ENCODE data around the gene ABLIM2. TPM values are rescaled to one million over a fixed set of nuclear protein-coding genes. Genes with fewer than 3 reads are reported as not detected.

Gene ABLIM2
- total and polyA plus RNA-seq, 2 experiments from 2014 or later, result 1.5 to 4.3 TPM

DNA sequence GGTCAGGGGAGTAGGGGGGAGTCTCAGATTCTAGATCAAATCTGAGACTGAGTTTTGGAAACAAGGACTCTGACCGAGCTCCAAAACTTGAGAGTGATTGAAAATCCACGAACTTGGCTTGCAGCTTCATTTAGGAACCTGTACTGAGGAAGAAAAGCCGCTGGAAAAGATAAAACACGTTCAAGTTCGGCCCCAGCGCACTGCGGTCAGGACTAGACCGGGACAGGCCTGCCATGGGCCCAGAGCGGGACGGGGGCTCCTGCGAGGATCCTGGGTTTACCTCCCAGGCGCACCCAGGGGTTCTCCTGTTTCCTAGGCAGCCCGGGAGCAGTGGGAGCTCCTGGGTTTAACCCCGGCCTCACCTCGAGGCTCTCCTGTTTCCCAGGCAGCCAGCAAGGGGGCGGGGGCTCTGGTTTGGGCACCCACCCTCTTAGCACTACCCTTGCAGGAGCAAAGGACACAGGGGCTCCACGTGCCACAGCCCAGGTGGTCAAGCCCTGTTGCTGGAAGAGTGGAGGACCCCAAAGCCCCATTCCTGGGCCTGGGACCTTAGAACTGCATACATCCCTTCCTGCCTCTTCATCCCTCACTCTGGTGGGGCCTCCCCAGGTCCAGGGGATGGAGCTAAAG is 74.5 kb downstream of the ABLIM2 start (continued):
- TF ChIP-seq, protein P1, sequence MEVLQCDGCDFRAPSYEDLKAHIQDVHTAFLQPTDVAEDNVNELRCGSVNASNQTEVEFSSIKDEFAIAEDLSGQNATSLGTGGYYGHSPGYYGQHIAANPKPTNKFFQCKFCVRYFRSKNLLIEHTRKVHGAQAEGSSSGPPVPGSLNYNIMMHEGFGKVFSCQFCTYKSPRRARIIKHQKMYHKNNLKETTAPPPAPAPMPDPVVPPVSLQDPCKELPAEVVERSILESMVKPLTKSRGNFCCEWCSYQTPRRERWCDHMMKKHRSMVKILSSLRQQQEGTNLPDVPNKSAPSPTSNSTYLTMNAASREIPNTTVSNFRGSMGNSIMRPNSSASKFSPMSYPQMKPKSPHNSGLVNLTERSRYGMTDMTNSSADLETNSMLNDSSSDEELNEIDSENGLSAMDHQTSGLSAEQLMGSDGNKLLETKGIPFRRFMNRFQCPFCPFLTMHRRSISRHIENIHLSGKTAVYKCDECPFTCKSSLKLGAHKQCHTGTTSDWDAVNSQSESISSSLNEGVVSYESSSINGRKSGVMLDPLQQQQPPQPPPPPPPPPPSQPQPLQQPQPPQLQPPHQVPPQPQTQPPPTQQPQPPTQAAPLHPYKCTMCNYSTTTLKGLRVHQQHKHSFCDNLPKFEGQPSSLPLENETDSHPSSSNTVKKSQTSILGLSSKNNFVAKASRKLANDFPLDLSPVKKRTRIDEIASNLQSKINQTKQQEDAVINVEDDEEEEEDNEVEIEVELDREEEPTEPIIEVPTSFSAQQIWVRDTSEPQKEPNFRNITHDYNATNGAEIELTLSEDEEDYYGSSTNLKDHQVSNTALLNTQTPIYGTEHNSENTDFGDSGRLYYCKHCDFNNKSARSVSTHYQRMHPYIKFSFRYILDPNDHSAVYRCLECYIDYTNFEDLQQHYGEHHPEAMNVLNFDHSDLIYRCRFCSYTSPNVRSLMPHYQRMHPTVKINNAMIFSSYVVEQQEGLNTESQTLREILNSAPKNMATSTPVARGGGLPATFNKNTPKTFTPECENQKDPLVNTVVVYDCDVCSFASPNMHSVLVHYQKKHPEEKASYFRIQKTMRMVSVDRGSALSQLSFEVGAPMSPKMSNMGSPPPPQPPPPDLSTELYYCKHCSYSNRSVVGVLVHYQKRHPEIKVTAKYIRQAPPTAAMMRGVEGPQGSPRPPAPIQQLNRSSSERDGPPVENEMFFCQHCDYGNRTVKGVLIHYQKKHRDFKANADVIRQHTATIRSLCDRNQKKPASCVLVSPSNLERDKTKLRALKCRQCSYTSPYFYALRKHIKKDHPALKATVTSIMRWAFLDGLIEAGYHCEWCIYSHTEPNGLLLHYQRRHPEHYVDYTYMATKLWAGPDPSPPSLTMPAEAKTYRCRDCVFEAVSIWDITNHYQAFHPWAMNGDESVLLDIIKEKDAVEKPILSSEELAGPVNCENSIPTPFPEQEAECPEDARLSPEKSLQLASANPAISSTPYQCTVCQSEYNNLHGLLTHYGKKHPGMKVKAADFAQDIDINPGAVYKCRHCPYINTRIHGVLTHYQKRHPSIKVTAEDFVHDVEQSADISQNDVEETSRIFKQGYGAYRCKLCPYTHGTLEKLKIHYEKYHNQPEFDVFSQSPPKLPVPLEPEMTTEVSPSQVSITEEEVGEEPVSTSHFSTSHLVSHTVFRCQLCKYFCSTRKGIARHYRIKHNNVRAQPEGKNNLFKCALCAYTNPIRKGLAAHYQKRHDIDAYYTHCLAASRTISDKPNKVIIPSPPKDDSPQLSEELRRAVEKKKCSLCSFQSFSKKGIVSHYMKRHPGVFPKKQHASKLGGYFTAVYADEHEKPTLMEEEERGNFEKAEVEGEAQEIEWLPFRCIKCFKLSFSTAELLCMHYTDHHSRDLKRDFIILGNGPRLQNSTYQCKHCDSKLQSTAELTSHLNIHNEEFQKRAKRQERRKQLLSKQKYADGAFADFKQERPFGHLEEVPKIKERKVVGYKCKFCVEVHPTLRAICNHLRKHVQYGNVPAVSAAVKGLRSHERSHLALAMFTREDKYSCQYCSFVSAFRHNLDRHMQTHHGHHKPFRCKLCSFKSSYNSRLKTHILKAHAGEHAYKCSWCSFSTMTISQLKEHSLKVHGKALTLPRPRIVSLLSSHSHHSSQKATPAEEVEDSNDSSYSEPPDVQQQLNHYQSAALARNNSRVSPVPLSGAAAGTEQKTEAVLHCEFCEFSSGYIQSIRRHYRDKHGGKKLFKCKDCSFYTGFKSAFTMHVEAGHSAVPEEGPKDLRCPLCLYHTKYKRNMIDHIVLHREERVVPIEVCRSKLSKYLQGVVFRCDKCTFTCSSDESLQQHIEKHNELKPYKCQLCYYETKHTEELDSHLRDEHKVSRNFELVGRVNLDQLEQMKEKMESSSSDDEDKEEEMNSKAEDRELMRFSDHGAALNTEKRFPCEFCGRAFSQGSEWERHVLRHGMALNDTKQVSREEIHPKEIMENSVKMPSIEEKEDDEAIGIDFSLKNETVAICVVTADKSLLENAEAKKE (CRISPR knock-in tag; IDR thresholded peaks at IDR 0.05), result no peak
- TF ChIP-seq EZH2 (IDR thresholded peaks at IDR 0.05; ENCODE audit: low read depth, unreplicated experiment), result no peak
- TF ChIP-seq JUNB (IDR thresholded peaks at IDR 0.05; ENCODE audit: unreplicated experiment), result no peak

DNA sequence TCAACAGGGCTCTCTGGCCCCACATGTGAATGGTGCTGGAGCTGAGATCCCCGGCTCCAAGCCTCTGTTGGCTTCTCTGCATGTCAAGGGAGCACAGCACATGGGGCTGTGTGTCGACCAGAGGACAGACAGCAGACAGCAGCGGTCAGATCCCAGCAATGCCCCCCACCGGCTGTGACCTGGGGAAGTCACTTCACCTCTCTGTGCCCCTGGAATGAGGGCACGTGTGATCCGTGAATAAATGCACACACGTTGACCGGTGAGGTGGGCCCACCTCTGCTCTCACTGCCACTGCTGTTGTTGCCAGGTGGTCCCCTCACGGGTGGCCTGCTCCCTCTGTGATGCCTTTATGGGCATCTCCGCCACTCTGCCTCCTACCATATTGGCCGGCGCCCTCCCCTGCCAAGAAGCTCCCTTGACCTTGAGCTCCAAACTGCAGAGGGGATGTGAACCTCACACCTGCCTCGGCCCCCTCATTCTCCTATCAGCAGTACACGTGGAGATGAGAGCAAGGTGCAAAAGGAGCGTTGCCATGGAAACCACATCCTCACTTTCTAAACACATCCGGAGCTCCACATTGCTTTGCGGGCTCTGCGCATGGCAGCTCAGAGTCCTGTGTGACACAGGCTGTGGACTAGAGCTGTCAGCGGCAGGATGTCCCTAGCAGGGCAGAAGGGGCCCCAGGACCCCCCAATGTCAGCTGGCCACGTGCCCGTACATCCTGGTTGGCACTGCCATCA is 75.4 kb downstream of the ABLIM2 start:
- no peak overlapping the region for H3K4me2 ChIP-seq
- H3K4me3 ChIP-seq, result no peak overlapping the region
- Mint-ChIP-seq H3K27me3 (ENCODE audit: insufficient read depth, low read depth, poor library complexity) (peaks cover 10% of the 10 kb centered on the region), H3K4me1 (peaks cover 44% of the 10 kb centered on the region), H3K27ac (no peak overlapping the region), H3K9me3 (no peaks in the 10 kb centered on the region; the same call in 2 of the 3 replicates), H3K36me3 (ENCODE audit: low read depth) (no peaks in the 10 kb centered on the region), H3K4me3 (no peak overlapping the region)
- no peak for ATAC-seq
- H3K36me3 ChIP-seq (ENCODE audit: insufficient read depth), result no peaks in the 10 kb centered on the region
- H3K9me2 ChIP-seq (ENCODE audit: insufficient read depth), result no peaks in the 10 kb centered on the region
- no peak overlapping the region for H2AFZ ChIP-seq
- H3K4me1 ChIP-seq (ENCODE audit: insufficient read depth), result no peaks in the 10 kb centered on the region
- DNase-seq (ENCODE audit: low spot score), result no peak
- H3K27me3 ChIP-seq (ENCODE audit: insufficient read depth), result no peaks in the 10 kb centered on the region
- no peak overlapping the region for H3K27ac ChIP-seq (ENCODE audit: low read depth)
- no peaks in the 10 kb centered on the region for H3F3A ChIP-seq (replicated peaks; ENCODE audit: low read depth)
- H4K20me1 ChIP-seq (replicated peaks; ENCODE audit: insufficient read depth), result no peaks in the 10 kb centered on the region
- H3K79me2 ChIP-seq (replicated peaks; ENCODE audit: insufficient read depth), result no peaks in the 10 kb centered on the region
- TF ChIP-seq CREB1 (CRISPR knock-in tag; IDR thresholded peaks at IDR 0.05; ENCODE audit: low read depth) (no peak), EZH2phosphoT487 (IDR thresholded peaks at IDR 0.05; ENCODE audit: unreplicated experiment) (no peak), ZNF331 (CRISPR knock-in tag; IDR thresholded peaks at IDR 0.05; ENCODE audit: low read depth) (no peak), NANOG (IDR thresholded peaks at IDR 0.05; ENCODE audit: borderline replicate concordance) (no peak), ZNF114 (CRISPR knock-in tag; IDR thresholded peaks at IDR 0.05) (no peak), POLR2AphosphoS5 (IDR thresholded peaks at IDR 0.05; ENCODE audit: low read depth) (no peak)
- TF ChIP-seq, protein P2, sequence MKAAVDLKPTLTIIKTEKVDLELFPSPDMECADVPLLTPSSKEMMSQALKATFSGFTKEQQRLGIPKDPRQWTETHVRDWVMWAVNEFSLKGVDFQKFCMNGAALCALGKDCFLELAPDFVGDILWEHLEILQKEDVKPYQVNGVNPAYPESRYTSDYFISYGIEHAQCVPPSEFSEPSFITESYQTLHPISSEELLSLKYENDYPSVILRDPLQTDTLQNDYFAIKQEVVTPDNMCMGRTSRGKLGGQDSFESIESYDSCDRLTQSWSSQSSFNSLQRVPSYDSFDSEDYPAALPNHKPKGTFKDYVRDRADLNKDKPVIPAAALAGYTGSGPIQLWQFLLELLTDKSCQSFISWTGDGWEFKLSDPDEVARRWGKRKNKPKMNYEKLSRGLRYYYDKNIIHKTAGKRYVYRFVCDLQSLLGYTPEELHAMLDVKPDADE (IDR thresholded peaks at IDR 0.05), result no peak
- TF ChIP-seq, protein P3, sequence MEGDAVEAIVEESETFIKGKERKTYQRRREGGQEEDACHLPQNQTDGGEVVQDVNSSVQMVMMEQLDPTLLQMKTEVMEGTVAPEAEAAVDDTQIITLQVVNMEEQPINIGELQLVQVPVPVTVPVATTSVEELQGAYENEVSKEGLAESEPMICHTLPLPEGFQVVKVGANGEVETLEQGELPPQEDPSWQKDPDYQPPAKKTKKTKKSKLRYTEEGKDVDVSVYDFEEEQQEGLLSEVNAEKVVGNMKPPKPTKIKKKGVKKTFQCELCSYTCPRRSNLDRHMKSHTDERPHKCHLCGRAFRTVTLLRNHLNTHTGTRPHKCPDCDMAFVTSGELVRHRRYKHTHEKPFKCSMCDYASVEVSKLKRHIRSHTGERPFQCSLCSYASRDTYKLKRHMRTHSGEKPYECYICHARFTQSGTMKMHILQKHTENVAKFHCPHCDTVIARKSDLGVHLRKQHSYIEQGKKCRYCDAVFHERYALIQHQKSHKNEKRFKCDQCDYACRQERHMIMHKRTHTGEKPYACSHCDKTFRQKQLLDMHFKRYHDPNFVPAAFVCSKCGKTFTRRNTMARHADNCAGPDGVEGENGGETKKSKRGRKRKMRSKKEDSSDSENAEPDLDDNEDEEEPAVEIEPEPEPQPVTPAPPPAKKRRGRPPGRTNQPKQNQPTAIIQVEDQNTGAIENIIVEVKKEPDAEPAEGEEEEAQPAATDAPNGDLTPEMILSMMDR (conservative IDR thresholded peaks at IDR 0.05; ENCODE audit: low read depth in 2 of 2), result no peak
- TF ChIP-seq, protein P4, sequence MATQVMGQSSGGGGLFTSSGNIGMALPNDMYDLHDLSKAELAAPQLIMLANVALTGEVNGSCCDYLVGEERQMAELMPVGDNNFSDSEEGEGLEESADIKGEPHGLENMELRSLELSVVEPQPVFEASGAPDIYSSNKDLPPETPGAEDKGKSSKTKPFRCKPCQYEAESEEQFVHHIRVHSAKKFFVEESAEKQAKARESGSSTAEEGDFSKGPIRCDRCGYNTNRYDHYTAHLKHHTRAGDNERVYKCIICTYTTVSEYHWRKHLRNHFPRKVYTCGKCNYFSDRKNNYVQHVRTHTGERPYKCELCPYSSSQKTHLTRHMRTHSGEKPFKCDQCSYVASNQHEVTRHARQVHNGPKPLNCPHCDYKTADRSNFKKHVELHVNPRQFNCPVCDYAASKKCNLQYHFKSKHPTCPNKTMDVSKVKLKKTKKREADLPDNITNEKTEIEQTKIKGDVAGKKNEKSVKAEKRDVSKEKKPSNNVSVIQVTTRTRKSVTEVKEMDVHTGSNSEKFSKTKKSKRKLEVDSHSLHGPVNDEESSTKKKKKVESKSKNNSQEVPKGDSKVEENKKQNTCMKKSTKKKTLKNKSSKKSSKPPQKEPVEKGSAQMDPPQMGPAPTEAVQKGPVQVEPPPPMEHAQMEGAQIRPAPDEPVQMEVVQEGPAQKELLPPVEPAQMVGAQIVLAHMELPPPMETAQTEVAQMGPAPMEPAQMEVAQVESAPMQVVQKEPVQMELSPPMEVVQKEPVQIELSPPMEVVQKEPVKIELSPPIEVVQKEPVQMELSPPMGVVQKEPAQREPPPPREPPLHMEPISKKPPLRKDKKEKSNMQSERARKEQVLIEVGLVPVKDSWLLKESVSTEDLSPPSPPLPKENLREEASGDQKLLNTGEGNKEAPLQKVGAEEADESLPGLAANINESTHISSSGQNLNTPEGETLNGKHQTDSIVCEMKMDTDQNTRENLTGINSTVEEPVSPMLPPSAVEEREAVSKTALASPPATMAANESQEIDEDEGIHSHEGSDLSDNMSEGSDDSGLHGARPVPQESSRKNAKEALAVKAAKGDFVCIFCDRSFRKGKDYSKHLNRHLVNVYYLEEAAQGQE (IDR thresholded peaks at IDR 0.05; ENCODE audit: unreplicated experiment), result no peak
